CMK (cell line): ENCODE results near the gene CNTNAP2.

ENCODE experiments used
- DNase-seq: peaks from one replicate; pipeline ENCODE4 v3.0.0-alpha.2; 2010; ENCODE audit warnings: low read depth

Gene CNTNAP2

DNA sequence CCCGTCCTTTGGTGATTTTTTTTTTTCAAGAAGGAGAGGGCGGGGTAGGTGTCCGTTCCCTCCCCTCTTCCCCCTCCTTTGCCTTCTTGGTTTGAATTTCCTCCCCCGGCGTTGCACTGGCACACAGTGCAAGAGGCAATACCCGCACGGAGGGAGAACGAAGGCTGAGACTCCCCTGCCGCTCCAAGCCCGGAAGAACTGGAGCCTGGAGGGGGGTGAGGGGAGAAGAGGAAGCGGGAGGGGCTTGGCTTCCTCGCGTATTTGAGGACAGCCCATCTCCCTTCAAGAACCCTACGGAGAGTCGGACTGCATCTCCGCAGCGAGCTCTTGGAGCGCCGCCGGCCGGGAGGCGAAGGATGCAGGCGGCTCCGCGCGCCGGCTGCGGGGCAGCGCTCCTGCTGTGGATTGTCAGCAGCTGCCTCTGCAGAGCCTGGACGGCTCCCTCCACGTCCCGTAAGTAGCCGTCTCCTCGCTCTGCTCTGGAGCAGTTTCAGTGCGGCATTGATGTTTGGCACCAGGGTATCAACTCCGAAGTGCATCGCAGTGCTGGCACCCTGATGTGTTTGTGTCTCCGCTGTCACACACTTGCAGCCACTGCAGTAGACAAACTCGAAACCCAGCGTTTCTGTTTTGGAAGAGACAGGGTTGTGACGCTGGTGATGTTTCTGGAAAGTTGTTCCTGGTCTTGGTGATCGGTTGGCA is at the start of gene CNTNAP2:
TSS of gene CNTNAP2 (plus strand) at position 281 of the 702 bp plus-strand sequence. CDS start at position 357, 76 bp downstream.
- DNase-seq = no peak

DNA sequence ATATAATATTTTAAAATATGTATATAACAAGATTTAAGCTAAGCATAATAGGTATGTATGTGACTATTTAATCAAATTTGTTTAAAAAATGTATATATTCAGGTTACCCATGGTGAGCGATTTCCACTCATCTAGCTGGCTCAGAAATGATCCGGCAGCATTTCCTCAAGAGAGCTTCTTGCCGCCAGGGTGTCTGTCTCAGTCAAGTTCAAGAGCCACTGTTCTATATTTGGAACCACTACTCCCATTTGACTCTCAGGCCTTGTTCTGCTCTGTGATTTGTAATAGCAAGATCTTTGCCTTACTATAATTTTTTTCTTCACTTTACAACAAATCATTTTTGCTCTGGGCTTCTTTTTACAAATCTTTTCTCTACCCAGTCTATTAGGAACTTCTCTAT is 48.7 kb upstream of the CNTNAP2 start:
- no peak for DNase-seq

- DNase-seq = no peak
Observed at GRCh38 chr7:146074195-146074765, 42.3 kb upstream of the CNTNAP2 start.

DNA sequence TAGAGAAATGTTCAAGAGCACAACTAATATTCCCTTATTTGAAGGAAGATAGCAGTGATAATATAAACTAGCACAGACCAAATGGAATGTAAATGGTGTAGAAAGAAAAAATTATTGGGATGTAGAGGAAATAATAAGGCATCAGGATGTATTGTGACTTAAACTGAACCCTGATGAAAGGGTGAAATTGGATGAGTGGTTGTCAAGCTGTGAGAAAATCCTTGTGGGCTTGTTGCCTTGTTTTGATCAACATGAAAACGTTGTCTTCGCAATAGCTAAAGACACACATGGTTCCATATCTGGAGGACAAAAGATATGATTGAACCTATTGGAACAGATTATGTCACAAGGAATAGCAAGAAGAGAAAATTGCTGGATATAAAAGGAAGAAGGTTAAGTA is 40.3 kb upstream of the CNTNAP2 start:
- no peak for DNase-seq

GRCh38 chr7:146084086-146084485 is 32.5 kb upstream of the CNTNAP2 start:
- DNase-seq = no peak

GRCh38 chr7:146090023-146090645 is 26.5 kb upstream of the CNTNAP2 start:
- DNase-seq = no peak

- no peak for DNase-seq
Observed at GRCh38 chr7:146094356-146094755, 22.2 kb upstream of the CNTNAP2 start.

DNA sequence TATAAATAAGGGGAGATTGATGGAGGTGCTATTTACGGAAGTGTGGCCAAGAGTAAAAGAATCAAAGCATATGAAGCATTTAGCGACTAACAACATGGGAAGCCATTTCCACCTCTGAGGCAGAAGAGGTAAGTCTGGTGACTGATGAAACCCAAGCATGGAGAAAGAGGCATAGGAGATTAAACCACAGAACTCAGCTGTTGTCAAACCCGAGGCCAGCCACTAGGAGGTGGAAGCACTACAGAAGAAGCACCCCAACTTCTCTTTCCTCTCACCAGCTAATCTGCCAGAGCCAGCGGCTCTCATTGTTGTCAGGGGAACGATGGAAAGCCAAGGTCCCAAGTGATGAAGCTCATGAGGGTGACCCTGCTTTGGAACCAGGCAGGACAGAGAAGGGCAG is 19.6 kb upstream of the CNTNAP2 start:
- no peak for DNase-seq

DNA sequence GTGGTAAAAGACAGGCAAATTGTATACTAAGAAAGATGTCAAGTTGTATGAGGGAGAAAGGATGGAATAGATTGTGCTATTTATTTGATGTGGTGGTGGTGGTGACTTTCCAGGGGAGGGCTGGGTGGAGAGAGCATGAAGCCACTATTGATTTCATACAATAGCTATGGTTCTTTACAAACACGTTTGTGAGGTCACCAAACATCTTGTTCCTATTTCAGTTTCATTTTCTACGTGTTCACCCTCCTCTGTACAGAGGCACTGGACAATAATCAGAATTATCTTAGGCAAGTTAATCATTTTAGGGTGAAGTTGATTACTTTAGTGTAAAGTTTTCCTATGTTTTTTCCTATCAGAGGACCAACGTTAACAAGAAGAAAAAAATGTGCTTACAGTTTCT is 10.3 kb upstream of the CNTNAP2 start:
- no peak for DNase-seq

GRCh38 chr7:146112755-146113154 is 3.8 kb upstream of the CNTNAP2 start:
- DNase-seq = no peak

- DNase-seq = no peak
Observed at GRCh38 chr7:146115548-146115850, 1.1 kb upstream of the CNTNAP2 start.

DNA sequence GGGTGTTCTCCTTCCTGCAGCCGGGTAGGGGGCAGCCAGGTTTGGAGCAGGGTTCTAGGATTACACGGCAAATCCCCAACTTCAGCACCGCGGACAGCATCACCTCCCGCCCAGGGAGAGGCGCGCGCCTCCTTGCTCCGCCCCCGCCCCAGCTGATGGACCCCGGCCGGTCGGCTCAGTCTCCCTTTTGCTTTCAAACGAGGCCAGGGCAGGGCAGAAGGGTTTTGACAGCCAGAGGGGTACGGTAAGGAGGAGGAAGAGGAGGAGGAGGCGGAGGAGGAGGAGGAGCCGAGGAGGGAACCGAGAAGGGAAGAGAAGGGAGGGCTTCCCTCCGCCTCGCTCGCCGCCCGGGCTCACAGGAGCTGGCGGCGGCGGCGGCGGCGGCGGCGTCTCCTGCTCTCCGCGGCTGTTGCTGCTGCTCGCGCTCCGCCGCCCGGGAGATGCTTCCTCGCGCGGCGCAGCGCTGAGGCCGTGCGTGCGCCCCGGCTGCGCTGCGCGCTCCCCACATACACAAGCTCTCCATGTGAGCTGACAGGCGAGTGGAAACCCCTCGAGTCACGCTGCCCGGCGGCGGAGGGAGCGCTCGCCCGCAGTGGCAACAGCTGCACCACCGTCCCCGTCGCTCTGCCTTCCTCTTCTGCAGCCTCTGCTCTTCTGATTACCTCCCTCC is 615 bp upstream of the CNTNAP2 start:
- DNase-seq = no peak

DNA sequence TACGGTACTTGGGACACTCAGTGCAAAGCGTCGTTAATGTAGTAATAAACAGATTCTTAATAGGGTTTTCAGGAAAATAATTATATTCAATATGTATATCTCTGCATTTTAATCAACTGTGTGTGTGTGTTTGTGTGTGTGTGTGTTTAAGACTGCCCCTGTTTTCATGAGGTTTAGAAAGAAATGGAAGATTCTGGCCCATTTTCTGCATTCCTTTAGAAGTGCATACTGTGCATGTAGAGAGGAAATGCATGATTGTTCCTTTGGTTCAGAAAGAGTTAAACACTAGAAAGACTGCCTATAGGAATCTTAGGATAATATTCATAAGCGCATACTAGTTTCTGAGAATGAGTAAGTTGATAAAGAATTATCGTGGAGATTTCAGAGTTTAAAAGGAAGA is 975 bp downstream of the CNTNAP2 start:
- no peak for DNase-seq

GRCh38 chr7:146119002-146119401 is 2.4 kb downstream of the CNTNAP2 start:
- no peak for DNase-seq

- DNase-seq = no peak
Observed at GRCh38 chr7:146123715-146124114, 7.1 kb downstream of the CNTNAP2 start.

DNA sequence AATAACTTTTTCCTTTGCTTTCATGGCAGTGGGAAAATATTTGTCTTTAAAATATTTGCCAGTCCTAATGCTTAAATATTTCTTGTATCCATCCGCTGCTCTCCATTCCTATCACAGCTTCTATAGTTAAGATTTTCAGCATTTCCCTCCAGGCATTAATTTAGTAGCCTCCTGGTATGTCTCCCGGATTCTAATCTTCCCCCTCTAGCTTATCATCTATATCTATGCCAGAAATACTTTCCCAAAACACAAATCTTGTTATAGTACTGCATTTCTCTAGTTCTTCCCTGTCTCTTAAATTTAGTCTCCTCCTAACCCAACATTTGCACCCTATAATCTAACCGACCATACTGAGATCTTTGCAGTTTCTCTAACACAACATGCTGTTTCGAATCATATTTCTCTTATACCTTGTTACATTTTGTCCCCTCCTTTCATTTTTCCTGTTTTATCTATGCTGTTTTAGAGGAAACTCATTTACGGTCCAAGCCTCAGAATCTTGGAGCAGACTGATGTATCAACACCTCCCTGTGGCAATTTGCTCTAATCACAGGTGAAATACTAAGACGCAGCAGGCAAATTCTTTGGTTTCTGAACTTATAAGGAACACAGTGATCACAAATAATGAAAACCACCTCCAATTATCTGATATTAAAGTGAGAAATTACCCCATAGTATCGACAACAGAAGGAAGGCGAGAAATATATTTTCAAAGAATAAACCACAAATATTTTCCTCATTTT is 10.3 kb downstream of the CNTNAP2 start:
- no peak for DNase-seq

DNA sequence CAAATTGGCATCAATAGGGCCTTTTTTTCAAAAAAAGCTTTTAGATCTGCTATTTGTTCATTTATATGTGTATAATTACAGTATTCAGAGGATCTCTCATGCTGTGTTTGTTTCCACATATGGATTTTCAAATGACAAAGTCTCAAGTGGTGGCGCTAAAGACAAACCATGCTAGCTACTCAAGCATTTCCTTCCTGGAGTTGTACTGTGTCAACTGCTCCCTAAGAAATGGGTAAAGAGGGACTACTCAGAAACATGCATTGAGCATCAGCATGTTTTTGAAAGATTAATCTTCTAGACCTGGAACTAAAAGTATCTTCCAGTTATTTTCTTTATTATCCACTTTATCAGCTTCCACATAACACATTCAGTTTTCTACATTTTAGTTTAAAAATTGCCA is 12.7 kb downstream of the CNTNAP2 start:
- DNase-seq = no peak

DNA sequence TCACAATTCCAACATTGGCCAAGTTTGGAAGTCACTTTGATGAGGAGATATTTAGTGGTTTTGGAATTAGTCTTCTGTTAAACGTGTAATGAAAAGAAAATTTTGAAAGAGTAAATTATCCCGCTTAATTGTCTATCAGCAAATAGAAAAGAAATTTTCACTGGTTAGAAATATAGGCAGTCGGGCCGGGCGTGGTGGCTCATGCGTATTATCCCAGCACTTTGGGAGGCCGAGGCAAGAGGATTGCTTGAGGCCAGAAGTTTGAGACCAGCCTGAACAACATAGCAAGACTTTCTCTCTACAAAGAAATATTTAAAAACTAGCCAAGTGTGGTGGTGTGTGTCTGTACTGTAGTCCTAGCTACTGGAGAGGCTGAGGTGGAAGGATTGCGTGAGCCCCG is 13.4 kb downstream of the CNTNAP2 start:
- DNase-seq = no peak

DNA sequence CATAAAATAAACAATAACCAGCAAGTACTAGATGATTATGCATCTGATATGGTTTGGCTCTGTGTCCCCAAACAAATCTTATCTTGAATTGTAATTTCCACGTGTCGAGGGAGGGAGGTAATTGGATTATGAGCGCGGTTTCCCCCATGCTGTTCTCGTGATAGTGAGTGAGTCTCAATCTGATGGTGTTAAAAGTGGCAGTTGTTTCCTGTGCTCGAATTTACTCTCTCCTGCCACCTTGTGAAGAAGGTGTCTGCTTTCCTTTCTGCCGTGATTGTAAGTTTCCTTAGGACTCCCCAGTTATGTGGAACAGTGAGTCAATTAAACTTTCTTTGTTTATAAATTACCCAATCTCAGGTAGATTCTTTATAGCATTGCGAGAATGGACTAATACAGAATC is 15.1 kb downstream of the CNTNAP2 start:
- no peak for DNase-seq

GRCh38 chr7:146136357-146136875 is 19.8 kb downstream of the CNTNAP2 start:
- DNase-seq = no peak

DNA sequence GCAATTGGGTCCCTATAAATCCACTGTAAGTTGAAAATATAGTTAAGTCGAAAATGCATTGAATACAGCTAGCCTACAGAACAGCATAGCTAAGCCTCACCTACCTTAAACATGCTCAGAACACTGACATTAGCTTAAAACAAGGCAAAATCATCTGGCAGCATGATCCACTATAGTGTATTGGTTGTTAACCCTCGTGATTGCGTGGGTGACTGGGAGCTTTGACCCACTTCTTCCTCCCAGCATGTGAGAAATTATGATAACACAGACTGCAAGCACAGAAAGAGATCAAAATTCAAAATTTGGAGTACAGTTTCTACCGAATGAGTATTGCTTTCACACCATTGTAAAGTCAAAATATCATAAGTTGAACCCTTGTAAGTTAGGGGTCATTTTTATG is 22.3 kb downstream of the CNTNAP2 start:
- DNase-seq = no peak

- DNase-seq = no peak
Observed at GRCh38 chr7:146146831-146147486, 30.4 kb downstream of the CNTNAP2 start.
